ENCODE measurements around the gene STH. TPM values are rescaled to one million over a fixed set of nuclear protein-coding genes. Genes with fewer than 3 reads are reported as not detected.

STH gene
- total and polyA plus RNA-seq, 3 donors from 2014 or later = 1.3 TPM; not detected in 2

- H3K4me3 ChIP-seq = no peak overlapping the region
- H3K9me3 ChIP-seq = no peaks in the 10 kb centered on the region
- H3K4me1 ChIP-seq = no peaks in the 10 kb centered on the region
- H3K27ac ChIP-seq = no peak overlapping the region
- no peaks in the 10 kb centered on the region for H3K27me3 ChIP-seq
- 87 to 96% methylated on average over 4 of the region's 4 CpGs for WGBS, 2 donors
- H3K36me3 ChIP-seq (ENCODE audit: low read depth, missing control alignments) = no peaks in the 10 kb centered on the region
- TF ChIP-seq CTCF (IDR thresholded peaks at IDR 0.05) (no peak), POLR2A (IDR thresholded peaks at IDR 0.05) (no peak)
- intact Hi-C loops (cut with DNase I; ENCODE audit: low total_unique reads) = no loop called here
- DNase-seq = no peak
Measured at GRCh38 chr17:45985447-45985846, 13.6 kb upstream of the STH start.

GRCh38 chr17:45986056-45986455, 13.0 kb upstream of the STH start:
- Histone ChIP-seq H3K9me3 (no peaks in the 10 kb centered on the region), H3K36me3 (ENCODE audit: low read depth, missing control alignments) (no peaks in the 10 kb centered on the region), H3K4me3 (no peak overlapping the region), H3K27me3 (no peaks in the 10 kb centered on the region), H3K4me1 (no peaks in the 10 kb centered on the region), H3K27ac (no peak overlapping the region)
- TF ChIP-seq POLR2A (IDR thresholded peaks at IDR 0.05) (no peak), CTCF (IDR thresholded peaks at IDR 0.05) (no peak)
- WGBS, 2 donors = 96 to 97% methylated on average over 4 of the region's 4 CpGs
- no peak for DNase-seq
- intact Hi-C loops (cut with DNase I; ENCODE audit: low total_unique reads) = no loop called here

GRCh38 chr17:45987706-45988105, 11.3 kb upstream of the STH start:
- Histone ChIP-seq H3K4me3 (no peak overlapping the region), H3K27ac (no peak overlapping the region), H3K27me3 (no peaks in the 10 kb centered on the region), H3K36me3 (ENCODE audit: low read depth, missing control alignments) (no peaks in the 10 kb centered on the region), H3K4me1 (no peaks in the 10 kb centered on the region), H3K9me3 (no peaks in the 10 kb centered on the region)
- TF ChIP-seq POLR2A (IDR thresholded peaks at IDR 0.05) (no peak), CTCF (IDR thresholded peaks at IDR 0.05) (no peak)
- no peak for DNase-seq
- intact Hi-C loops (cut with DNase I; ENCODE audit: low total_unique reads) = no loop called here
- WGBS, 2 donors = 92% methylated on average over 5 of the region's 5 CpGs

GRCh38 chr17:45989759-45990158, 9.3 kb upstream of the STH start:
- no peaks in the 10 kb centered on the region for H3K4me1 ChIP-seq
- no peak overlapping the region for H3K27ac ChIP-seq
- H3K9me3 ChIP-seq = no peaks in the 10 kb centered on the region
- intact Hi-C loops (cut with DNase I; ENCODE audit: low total_unique reads) = no loop called here
- no peak for DNase-seq
- no peak overlapping the region for H3K4me3 ChIP-seq
- H3K27me3 ChIP-seq = no peaks in the 10 kb centered on the region
- TF ChIP-seq POLR2A (IDR thresholded peaks at IDR 0.05) (no peak), CTCF (IDR thresholded peaks at IDR 0.05) (no peak)
- H3K36me3 ChIP-seq (ENCODE audit: low read depth, missing control alignments) = no peaks in the 10 kb centered on the region
- 86 to 92% methylated on average over 3 of the region's 3 CpGs for WGBS, 2 donors

- WGBS, 2 donors = 83 to 88% methylated on average over 6 of the region's 6 CpGs
- intact Hi-C loops (cut with DNase I; ENCODE audit: low total_unique reads) = no loop called here
- no peak for DNase-seq
Measured at GRCh38 chr17:45990886-45991285, 8.2 kb upstream of the STH start.

More at GRCh38 chr17:45990886-45991285, 8.2 kb upstream of the STH start:
- no peaks in the 10 kb centered on the region for H3K36me3 ChIP-seq (ENCODE audit: low read depth, missing control alignments)
- H3K4me1 ChIP-seq = no peaks in the 10 kb centered on the region
- H3K9me3 ChIP-seq = no peaks in the 10 kb centered on the region
- TF ChIP-seq CTCF (IDR thresholded peaks at IDR 0.05) (no peak), POLR2A (IDR thresholded peaks at IDR 0.05) (no peak)
- no peak overlapping the region for H3K4me3 ChIP-seq
- no peaks in the 10 kb centered on the region for H3K27me3 ChIP-seq
- no peak overlapping the region for H3K27ac ChIP-seq

Measured in testis (tissue), 3 donors.